K562 (cell line): Measurements from ENCODE around the gene SHH. TPM values are rescaled to one million over a fixed set of nuclear protein-coding genes. Genes with fewer than 3 reads are reported as not detected.

ENCODE experiments used
- ATAC-seq: fragments of 200-7000 bp; cut with Tn5 transposase; 3 replicates; pipeline ENCODE4 v1.9.1; 2020; ENCODE audit warnings: moderate library complexity
- BruUV-seq: library from RNA; stranded (reverse); fragments of 400-500 nt; replicated peaks from 2 replicates; lab custom pipeline; 2021; lab: Mats Ljungman, UMichigan
- CTCF ChIA-PET: fragments of 300-600 bp; formaldehyde crosslinking; extraction: SDS; loops from one replicate; lab custom pipeline; 2021; ENCODE audit warnings: low intra/inter-chr PET ratio; lab: Yijun Ruan, JAX
- POLR2A ChIA-PET: fragments of 300-600, 350-650 bp; sonication (Branson Sonifier 250); formaldehyde crosslinking; extraction: SDS; loops from one replicate; lab custom pipeline; 2021; ENCODE audit warnings: antibody characterized with exemption, inconsistent platforms; lab: Yijun Ruan, JAX
- DNase-seq, 4 experiments: peaks; one replicate each; pipeline versions ENCODE4 v3.0.0 to v3.0.0-alpha.2; 2011 to 2018; ENCODE audit warnings: low spot score in 3 of 4, mixed read lengths in 3 of 4; ENCODE audit errors: extremely low read depth in 1 of 4
- FAIRE-seq: peaks from 2 replicates; lab custom pipeline; 2011; peaks lifted over from hg19 to GRCh38; lab: Jason Lieb, UNC
- H2AFZ ChIP-seq: 2 replicates; pipeline ENCODE4 v1.6.0; 2011; ENCODE audit warnings: low read depth, low read length, control low read depth, inconsistent platforms
- H3K27ac ChIP-seq: fragments of 200-600 bp; 3 replicates; pipeline ENCODE4 v1.8.0; 2011; ENCODE audit warnings: low read depth, mild to moderate bottlenecking, control low read depth, inconsistent platforms, low read length, moderate library complexity, mixed read lengths; ENCODE audit errors: extremely low read depth
- H3K27me3 ChIP-seq, 2 experiments: fragments of 300-600 bp in 1 of 2; 2 replicates in 1 of 2; 3 replicates in 1 of 2; pipeline versions ENCODE4 v1.6.0 to v1.8.0; 2011; ENCODE audit warnings: inconsistent platforms in 2 of 2, low read length in 2 of 2, mild to moderate bottlenecking in 1 of 2, mixed read lengths in 1 of 2, moderate library complexity in 1 of 2; ENCODE audit not compliant: control insufficient read depth in 2 of 2, insufficient read depth in 2 of 2
- H3K36me3 ChIP-seq: fragments of 300-600 bp; 3 replicates; pipeline ENCODE4 v1.8.0; 2011; ENCODE audit warnings: mild to moderate bottlenecking, low read length, inconsistent platforms; ENCODE audit not compliant: control insufficient read depth, insufficient read depth
- H3K4me1 ChIP-seq, 2 experiments: fragments of 200-600 bp in 1 of 2; replicated peaks in 1 of 2; 2 replicates in 1 of 2; 3 replicates in 1 of 2; pipeline versions ENCODE4 v1.5.1 to v1.8.0; 2011; ENCODE audit warnings: inconsistent platforms in 2 of 2, low read length in 2 of 2, mild to moderate bottlenecking in 1 of 2, mixed read lengths in 1 of 2, moderate library complexity in 1 of 2; ENCODE audit not compliant: control insufficient read depth in 2 of 2, insufficient read depth in 2 of 2
- H3K4me2 ChIP-seq: 2 replicates; pipeline ENCODE4 v1.6.1; 2011; ENCODE audit warnings: low read length, control low read depth, inconsistent platforms, mixed read lengths; ENCODE audit not compliant: insufficient read depth
- H3K4me3 ChIP-seq: fragments of 200-600 bp; sonication (generic), shearing (Covaris generic); 2 replicates; pipeline ENCODE4 v1.5.1; 2016; ENCODE audit warnings: control low read depth, inconsistent platforms
- H3K79me2 ChIP-seq: fragments of 200-600 bp; 3 replicates; pipeline ENCODE4 v1.8.0; 2011; ENCODE audit warnings: low read length, inconsistent platforms; ENCODE audit not compliant: control insufficient read depth, insufficient read depth
- H3K9ac ChIP-seq, 2 experiments: 2 replicates each; pipeline versions ENCODE4 v1.6.0 to v1.6.1; 2011; ENCODE audit warnings: low read depth in 2 of 2, low read length in 2 of 2, control low read depth in 1 of 2, inconsistent platforms in 1 of 2, mild to moderate bottlenecking in 1 of 2, mixed read lengths in 1 of 2; ENCODE audit not compliant: insufficient read depth in 1 of 2
- H3K9me1 ChIP-seq: one replicate; pipeline ENCODE4 v1.6.0; 2011; ENCODE audit warnings: inconsistent platforms, mild to moderate bottlenecking, low read length, moderate library complexity; ENCODE audit not compliant: control insufficient read depth, insufficient read depth
- H3K9me3 ChIP-seq: replicated peaks from 2 replicates; pipeline ENCODE4 v1.5.1; 2011; ENCODE audit warnings: low read depth, low read length, inconsistent platforms; ENCODE audit not compliant: control insufficient read depth, insufficient read depth
- H4K20me1 ChIP-seq: replicated peaks from 2 replicates; pipeline ENCODE4 v1.6.1; 2011; ENCODE audit warnings: low read length, inconsistent platforms, mixed read lengths; ENCODE audit not compliant: control insufficient read depth, insufficient read depth
- ETV1 ChIP-seq: fragments of 450-650 bp; conservative IDR thresholded peaks from 2 replicates; pipeline ENCODE4 v1.6.1; 2016; ENCODE audit warnings: missing genetic modification characterization, control low read depth, low read depth, missing compliant biosample characterization
- KDM5B ChIP-seq: fragments of 200-600 bp; sonication (generic); IDR thresholded peaks from 2 replicates; pipeline ENCODE4 v1.6.1; 2012; ENCODE audit warnings: low read depth, mild to moderate bottlenecking, moderate library complexity, low read length, control low read depth, inconsistent platforms; ENCODE audit not compliant: insufficient replicate concordance
- ZNF217 ChIP-seq: sonication (generic); formaldehyde crosslinking; IDR thresholded peaks from 2 replicates; pipeline ENCODE4 v1.8.0; 2022; ENCODE audit warnings: mild to moderate bottlenecking, missing genetic modification reagents
- WGBS: fragments of 100-300 bp; shearing (Covaris generic); methylation state at CpG from one replicate; pipeline ENCODE4 v1.1.6; 2016; ENCODE audit warnings: low coverage, mixed read lengths; ENCODE audit not compliant: insufficient coverage; ENCODE audit errors: missing lambda C conversion rate; 5-methylcytosine and 5-hydroxymethylcytosine counted together
- in situ Hi-C: fragments of 300-500 bp; cut with MboI; formaldehyde crosslinking; loops from 4 replicates; pipeline ENCODE4 v1.15.0; 2018; ENCODE audit warnings: inconsistent platforms, mixed read lengths
- intact Hi-C: fragments of 100-400 bp; cut with micrococcal nuclease; formaldehyde crosslinking; loops from 2 replicates; pipeline ENCODE4 v1.14.2; 2022
- polyA plus RNA-seq, 8 experiments: library from polyadenylated mRNA; depleted of rRNA in 4 of 8; stranded (reverse) in 5 of 8; unstranded in 3 of 8; fragments of >200 nt; fragmentation: Nextera tagmentation in 2 of 8; fragmentation: Illumina TruSeq in 1 of 8; extraction: Ambion mirVana in 2 of 8; extraction: Trizol in 1 of 8; gene quantifications; 2 replicates each; pipeline versions ENCODE4 v1.2.1 to v1.2.3, GENCODE V29; 2011 to 2014; ENCODE audit warnings: inconsistent platforms in 1 of 8, missing spikeins in 1 of 8
- total RNA-seq, 7 experiments: library from RNA; depleted of rRNA in 6 of 7; stranded (reverse); fragments of >200 nt in 6 of 7; fragmentation: Illumina TruSeq in 2 of 7; extraction: Trizol in 2 of 7; gene quantifications; 2 replicates each; pipeline versions ENCODE4 v1.2.1 to v1.2.3, GENCODE V29; 2011 to 2021; ENCODE audit warnings: low replicate concordance in 1 of 7
- TF ChIP-seq, protein P1 (sequence below): fragments of 250-450 bp; sonication (Bioruptor Pico); IDR thresholded peaks from 2 replicates; pipeline ENCODE4 v1.4.0; 2020
- TF ChIP-seq, protein P2 (sequence below), 2 experiments: IDR thresholded peaks; 2 replicates each; pipeline ENCODE4 v1.6.1; 2011; ENCODE audit warnings: borderline replicate concordance in 1 of 2, control low read depth in 1 of 2, low read depth in 1 of 2, low read length in 1 of 2, mild to moderate bottlenecking in 1 of 2, mixed read lengths in 1 of 2, moderate library complexity in 1 of 2; ENCODE audit not compliant: insufficient read depth in 1 of 2, insufficient read length in 1 of 2, poor library complexity in 1 of 2, severe bottlenecking in 1 of 2; ENCODE audit errors: extremely low read depth in 1 of 2

SHH gene
- total and polyA plus RNA-seq, 9 of the 15 experiments (the other 6 are each of a cell fraction or from before 2014, with no cell fraction given), result 0.09 TPM; not detected in 8

DNA sequence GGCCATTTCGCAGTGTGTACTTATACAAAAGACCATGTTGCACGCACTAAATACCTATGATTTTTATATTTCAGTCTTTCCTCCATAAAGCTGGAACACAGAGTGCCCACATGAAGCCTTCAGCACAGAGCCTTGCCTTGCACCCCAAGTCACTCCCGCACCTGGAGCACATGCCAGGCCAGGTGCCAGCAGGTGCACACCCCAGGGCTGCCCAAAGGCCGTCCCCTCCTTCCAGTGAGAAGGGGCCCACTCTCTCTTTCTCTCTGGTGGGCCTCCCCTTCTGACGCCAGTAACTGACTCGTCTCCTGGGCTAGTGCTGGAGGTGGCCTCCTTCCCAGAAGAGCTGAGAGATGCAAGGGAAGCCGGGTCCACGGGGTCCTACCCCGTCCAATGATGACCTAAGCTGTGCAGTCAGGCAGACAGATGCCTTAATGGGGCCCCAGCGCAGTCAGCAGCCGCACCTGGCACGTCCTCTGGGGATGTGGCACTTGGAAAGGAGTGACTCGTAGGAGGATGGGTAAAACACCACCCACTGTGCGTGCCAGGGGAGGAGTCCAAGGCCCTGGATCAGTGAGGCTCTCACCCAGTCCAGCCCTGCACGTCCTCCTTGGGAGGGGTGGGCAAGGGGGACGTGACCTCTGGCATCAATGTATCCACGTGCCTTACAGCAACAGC lies 17.7 kb upstream of the SHH start (continued):
- TF ChIP-seq, protein P1, sequence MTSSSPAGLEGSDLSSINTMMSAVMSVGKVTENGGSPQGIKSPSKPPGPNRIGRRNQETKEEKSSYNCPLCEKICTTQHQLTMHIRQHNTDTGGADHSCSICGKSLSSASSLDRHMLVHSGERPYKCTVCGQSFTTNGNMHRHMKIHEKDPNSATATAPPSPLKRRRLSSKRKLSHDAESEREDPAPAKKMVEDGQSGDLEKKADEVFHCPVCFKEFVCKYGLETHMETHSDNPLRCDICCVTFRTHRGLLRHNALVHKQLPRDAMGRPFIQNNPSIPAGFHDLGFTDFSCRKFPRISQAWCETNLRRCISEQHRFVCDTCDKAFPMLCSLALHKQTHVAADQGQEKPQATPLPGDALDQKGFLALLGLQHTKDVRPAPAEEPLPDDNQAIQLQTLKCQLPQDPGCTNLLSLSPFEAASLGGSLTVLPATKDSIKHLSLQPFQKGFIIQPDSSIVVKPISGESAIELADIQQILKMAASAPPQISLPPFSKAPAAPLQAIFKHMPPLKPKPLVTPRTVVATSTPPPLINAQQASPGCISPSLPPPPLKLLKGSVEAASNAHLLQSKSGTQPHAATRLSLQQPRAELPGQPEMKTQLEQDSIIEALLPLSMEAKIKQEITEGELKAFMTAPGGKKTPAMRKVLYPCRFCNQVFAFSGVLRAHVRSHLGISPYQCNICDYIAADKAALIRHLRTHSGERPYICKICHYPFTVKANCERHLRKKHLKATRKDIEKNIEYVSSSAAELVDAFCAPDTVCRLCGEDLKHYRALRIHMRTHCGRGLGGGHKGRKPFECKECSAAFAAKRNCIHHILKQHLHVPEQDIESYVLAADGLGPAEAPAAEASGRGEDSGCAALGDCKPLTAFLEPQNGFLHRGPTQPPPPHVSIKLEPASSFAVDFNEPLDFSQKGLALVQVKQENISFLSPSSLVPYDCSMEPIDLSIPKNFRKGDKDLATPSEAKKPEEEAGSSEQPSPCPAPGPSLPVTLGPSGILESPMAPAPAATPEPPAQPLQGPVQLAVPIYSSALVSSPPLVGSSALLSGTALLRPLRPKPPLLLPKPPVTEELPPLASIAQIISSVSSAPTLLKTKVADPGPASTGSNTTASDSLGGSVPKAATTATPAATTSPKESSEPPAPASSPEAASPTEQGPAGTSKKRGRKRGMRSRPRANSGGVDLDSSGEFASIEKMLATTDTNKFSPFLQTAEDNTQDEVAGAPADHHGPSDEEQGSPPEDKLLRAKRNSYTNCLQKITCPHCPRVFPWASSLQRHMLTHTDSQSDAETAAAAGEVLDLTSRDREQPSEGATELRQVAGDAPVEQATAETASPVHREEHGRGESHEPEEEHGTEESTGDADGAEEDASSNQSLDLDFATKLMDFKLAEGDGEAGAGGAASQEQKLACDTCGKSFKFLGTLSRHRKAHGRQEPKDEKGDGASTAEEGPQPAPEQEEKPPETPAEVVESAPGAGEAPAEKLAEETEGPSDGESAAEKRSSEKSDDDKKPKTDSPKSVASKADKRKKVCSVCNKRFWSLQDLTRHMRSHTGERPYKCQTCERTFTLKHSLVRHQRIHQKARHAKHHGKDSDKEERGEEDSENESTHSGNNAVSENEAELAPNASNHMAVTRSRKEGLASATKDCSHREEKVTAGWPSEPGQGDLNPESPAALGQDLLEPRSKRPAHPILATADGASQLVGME (CRISPR knock-in tag), result no peak
- TF ChIP-seq KDM5B, result no peak

DNA sequence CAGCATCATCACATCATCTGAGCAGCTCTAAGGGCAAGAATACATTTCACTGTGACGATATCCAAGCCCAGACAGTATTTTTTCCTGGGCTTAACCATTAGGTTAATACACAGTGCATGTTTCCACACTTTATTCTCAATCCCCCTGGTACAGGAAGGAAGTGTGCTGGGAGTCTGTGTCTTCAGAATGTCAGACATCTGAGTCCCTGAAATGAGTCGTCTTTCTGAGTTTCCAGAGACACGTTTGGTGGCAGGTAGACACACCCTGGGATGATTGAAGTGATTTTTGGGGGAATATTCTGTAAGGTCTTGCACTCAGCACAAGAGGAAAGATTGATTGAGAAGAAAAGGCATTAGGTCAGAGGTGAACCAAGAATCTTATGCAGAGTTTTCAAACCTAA lies 13.1 kb upstream of the SHH start:
- H3K4me3 ChIP-seq, result no peak overlapping the region
- intact Hi-C loops (no loop called here), in situ Hi-C loops (no loop called here)
- 0% methylated on average over 3 of the region's 3 CpGs for WGBS
- FAIRE-seq, result no peak
- H4K20me1 ChIP-seq, result 0 out of 2 replicates have a peak, but pooled peaks cover 6% of the 10 kb centered on the region
- ChIA-PET CTCF (no interaction called here), POLR2A (no interaction called here)
- H3K36me3 ChIP-seq, result no peaks in the 10 kb centered on the region
- no peaks in the 10 kb centered on the region for H3K79me2 ChIP-seq
- no peaks in the 10 kb centered on the region; a peak in 1 of 5 replicates for H3K4me1 ChIP-seq
- TF ChIP-seq, protein P2, sequence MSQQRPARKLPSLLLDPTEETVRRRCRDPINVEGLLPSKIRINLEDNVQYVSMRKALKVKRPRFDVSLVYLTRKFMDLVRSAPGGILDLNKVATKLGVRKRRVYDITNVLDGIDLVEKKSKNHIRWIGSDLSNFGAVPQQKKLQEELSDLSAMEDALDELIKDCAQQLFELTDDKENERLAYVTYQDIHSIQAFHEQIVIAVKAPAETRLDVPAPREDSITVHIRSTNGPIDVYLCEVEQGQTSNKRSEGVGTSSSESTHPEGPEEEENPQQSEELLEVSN (IDR thresholded peaks at IDR 0.05; ENCODE audit: borderline replicate concordance in 1 of 2, extremely low read depth in 1 of 2, insufficient read depth in 1 of 2, insufficient read length in 1 of 2, low read depth in 1 of 2, low read length in 1 of 2, poor library complexity in 1 of 2, severe bottlenecking in 1 of 2), result no peak
- TF ChIP-seq ZNF217 (CRISPR knock-in tag) (no peak), ETV1 (tag) (no peak)
- TF ChIP-seq, all 486 proteins: peak for 0
- ATAC-seq (no peak), DNase-seq (no peak)
- H3K27ac ChIP-seq, result no peak overlapping the region
- H3K27me3 ChIP-seq, result peaks cover 66 to 83% of the 10 kb centered on the region in 2 experiments
- H3K4me2 ChIP-seq, result no peak overlapping the region
- no peaks in the 10 kb centered on the region for H3K9me3 ChIP-seq
- H3K9me1 ChIP-seq, result no peaks in the 10 kb centered on the region
- BruUV-seq, result no TSS peak
- H2AFZ ChIP-seq, result no peak overlapping the region
- H3K9ac ChIP-seq, result no peak overlapping the region
